ENCODE data around the gene RBL1. TPM values are rescaled to one million over a fixed set of nuclear protein-coding genes. Genes with fewer than 3 reads are reported as not detected.
A peak's percentile ranks its signal among the peaks of the same experiment; 100 is the strongest.
"Not testable (repeated sequence)": the region's sequence is repeated elsewhere in the genome, so short reads cannot be mapped to it uniquely, and the experiment has no call there.

Gene RBL1
- total RNA-seq, 1 experiment from 2014 or later: 10.7 TPM

GRCh38 chr20:37011147-37011546 lies 84.7 kb downstream of the RBL1 start:
- in situ Hi-C loops (cut with HindIII; ENCODE audit: low pct_unique_long_range_greater_than_20kb, low sequenced_read_pairs): no loop called here
- DNase-seq (ENCODE audit: low read depth): no peak

GRCh38 chr20:37007898-37008649 lies 87.7 kb downstream of the RBL1 start:
- peak; percentile 30 for DNase-seq (ENCODE audit: low read depth)

GRCh38 chr20:37005062-37005942 lies 90.5 kb downstream of the RBL1 start:
- DNase-seq (ENCODE audit: low read depth); in situ Hi-C loops (cut with HindIII; ENCODE audit: low pct_unique_long_range_greater_than_20kb, low sequenced_read_pairs): not testable (repeated sequence)

More at GRCh38 chr20:37007898-37008649, 87.7 kb downstream of the RBL1 start:
- in situ Hi-C loops (cut with HindIII; ENCODE audit: low pct_unique_long_range_greater_than_20kb, low sequenced_read_pairs): no loop called here

GRCh38 chr20:37001634-37002033 lies 94.2 kb downstream of the RBL1 start:
- in situ Hi-C loops (cut with HindIII; ENCODE audit: low pct_unique_long_range_greater_than_20kb, low sequenced_read_pairs); DNase-seq (ENCODE audit: low read depth): not testable (repeated sequence)

GRCh38 chr20:37000171-37000570 lies 95.6 kb downstream of the RBL1 start:
- in situ Hi-C loops (cut with HindIII; ENCODE audit: low pct_unique_long_range_greater_than_20kb, low sequenced_read_pairs); DNase-seq (ENCODE audit: low read depth): not testable (repeated sequence)

GRCh38 chr20:36998652-36999051 lies 97.1 kb downstream of the RBL1 start:
- no peak for DNase-seq (ENCODE audit: low read depth)
- in situ Hi-C loops (cut with HindIII; ENCODE audit: low pct_unique_long_range_greater_than_20kb, low sequenced_read_pairs): no loop called here

GRCh38 chr20:36997121-36997520 lies 98.7 kb downstream of the RBL1 start:
- in situ Hi-C loops (cut with HindIII; ENCODE audit: low pct_unique_long_range_greater_than_20kb, low sequenced_read_pairs): no loop called here

GRCh38 chr20:36994221-36994620 lies 101.6 kb downstream of the RBL1 start:
- DNase-seq (ENCODE audit: low read depth); in situ Hi-C loops (cut with HindIII; ENCODE audit: low pct_unique_long_range_greater_than_20kb, low sequenced_read_pairs): not testable (repeated sequence)

More at GRCh38 chr20:36997121-36997520, 98.7 kb downstream of the RBL1 start:
- DNase-seq (ENCODE audit: low read depth): no peak

GRCh38 chr20:36992802-36993334 lies 102.9 kb downstream of the RBL1 start:
- in situ Hi-C loops (cut with HindIII; ENCODE audit: low pct_unique_long_range_greater_than_20kb, low sequenced_read_pairs): no loop called here
- no peak for DNase-seq (ENCODE audit: low read depth)

GRCh38 chr20:36991703-36992102 lies 104.1 kb downstream of the RBL1 start:
- in situ Hi-C loops (cut with HindIII; ENCODE audit: low pct_unique_long_range_greater_than_20kb, low sequenced_read_pairs): no loop called here
- DNase-seq (ENCODE audit: low read depth): no peak

GRCh38 chr20:36989797-36990196 lies 106.0 kb downstream of the RBL1 start:
- DNase-seq (ENCODE audit: low read depth): no peak
- in situ Hi-C loops (cut with HindIII; ENCODE audit: low pct_unique_long_range_greater_than_20kb, low sequenced_read_pairs): no loop called here

GRCh38 chr20:36988494-36988966 lies 107.3 kb downstream of the RBL1 start:
- no peak for DNase-seq (ENCODE audit: low read depth)
- in situ Hi-C loops (cut with HindIII; ENCODE audit: low pct_unique_long_range_greater_than_20kb, low sequenced_read_pairs): no loop called here

GRCh38 chr20:36984257-36984638 lies 111.5 kb downstream of the RBL1 start:
- in situ Hi-C loops (cut with HindIII; ENCODE audit: low pct_unique_long_range_greater_than_20kb, low sequenced_read_pairs): no loop called here
- no peak for DNase-seq (ENCODE audit: low read depth)

- no peak for DNase-seq (ENCODE audit: low read depth)
- in situ Hi-C loops (cut with HindIII; ENCODE audit: low pct_unique_long_range_greater_than_20kb, low sequenced_read_pairs): no loop called here
Observed at GRCh38 chr20:36975099-36975818, 120.5 kb downstream of the RBL1 start.

- in situ Hi-C loops (cut with HindIII; ENCODE audit: low pct_unique_long_range_greater_than_20kb, low sequenced_read_pairs): no loop called here
- DNase-seq (ENCODE audit: low read depth): no peak
Observed at GRCh38 chr20:36974660-36975059, 121.1 kb downstream of the RBL1 start.

GRCh38 chr20:36971103-36971502 lies 124.7 kb downstream of the RBL1 start:
- in situ Hi-C loops (cut with HindIII; ENCODE audit: low pct_unique_long_range_greater_than_20kb, low sequenced_read_pairs): no loop called here
- DNase-seq (ENCODE audit: low read depth): no peak

- in situ Hi-C loops (cut with HindIII; ENCODE audit: low pct_unique_long_range_greater_than_20kb, low sequenced_read_pairs): no loop called here
- no peak for DNase-seq (ENCODE audit: low read depth)
Observed at GRCh38 chr20:36969478-36970186, 126.2 kb downstream of the RBL1 start.

- DNase-seq (ENCODE audit: low read depth): no peak
- in situ Hi-C loops (cut with HindIII; ENCODE audit: low pct_unique_long_range_greater_than_20kb, low sequenced_read_pairs): no loop called here
Observed at GRCh38 chr20:36969051-36969450, 126.7 kb downstream of the RBL1 start.
